Stomach (tissue), 9 donors: Measurements from ENCODE around the gene F10. TPM values are rescaled to one million over a fixed set of nuclear protein-coding genes. Genes with fewer than 3 reads are reported as not detected.

Experiments
- DNase-seq, 2 donors: peaks; one replicate each; pipeline versions ENCODE4 v3.0.0 to v3.0.0-alpha.2; 2013 to 2019
- H3K27ac ChIP-seq, 5 donors: fragments of 200-600 bp in 4 of 5; sonication (generic) in 4 of 5; one replicate each; pipeline ENCODE4 v1.5.1; 2013 to 2019; ENCODE audit warnings: mild to moderate bottlenecking in 1 of 5, moderate library complexity in 1 of 5
- H3K27me3 ChIP-seq, 3 donors: fragments of 200-600 bp; sonication (generic); one replicate each; pipeline ENCODE4 v1.5.1; 2017 to 2019; ENCODE audit warnings: mixed run types in 1 of 3
- H3K36me3 ChIP-seq, 4 donors: fragments of 200-600 bp; sonication (generic); 1 replicate in 3 of 4; 2 replicates in 1 of 4; pipeline ENCODE4 v1.5.1; 2016 to 2019
- H3K4me1 ChIP-seq, 4 donors: fragments of 200-600 bp; sonication (generic); one replicate each; pipeline ENCODE4 v1.5.1; 2016 to 2019
- H3K4me3 ChIP-seq, 4 donors: fragments of 200-600 bp; sonication (generic) in 3 of 4; one replicate each; pipeline ENCODE4 v1.5.1; 2016 to 2019; ENCODE audit warnings: mild to moderate bottlenecking in 1 of 4
- H3K9me3 ChIP-seq, 4 donors: fragments of 200-600 bp; sonication (generic); one replicate each; pipeline ENCODE4 v1.5.1; 2016 to 2019
- CTCF ChIP-seq, 7 experiments: fragments of 450-650 bp in 4 of 7; fragments of 200-600 bp in 3 of 7; sonication (generic) in 3 of 7; IDR thresholded peaks; one replicate each; pipeline ENCODE4 v1.5.1; 2016 to 2019; ENCODE audit warnings: antibody characterized with exemption in 7 of 7, control low read depth in 2 of 7, mild to moderate bottlenecking in 1 of 7
- EP300 ChIP-seq: sonication (generic); formaldehyde crosslinking; IDR thresholded peaks from one replicate; pipeline ENCODE4 v1.6.1; 2017; ENCODE audit warnings: antibody characterized with exemption
- POLR2A ChIP-seq, 4 donors: fragments of 450-650 bp; IDR thresholded peaks; one replicate each; pipeline ENCODE4 v1.6.1; 2016; ENCODE audit warnings: antibody characterized with exemption in 4 of 4, control low read depth in 2 of 4, mild to moderate bottlenecking in 1 of 4, moderate library complexity in 1 of 4
- POLR2AphosphoS5 ChIP-seq, 3 donors: sonication (generic); formaldehyde crosslinking; IDR thresholded peaks; one replicate each; pipeline ENCODE4 v1.6.1; 2016; ENCODE audit warnings: antibody characterized with exemption in 3 of 3
- WGBS, 5 donors: extraction: QIAGEN DNeasy Blood & Tissue Kit in 3 of 5; methylation state at CpG; one replicate each; pipeline versions ENCODE4 v1.1.5 to v1.1.7; 2013 to 2018; 5-methylcytosine and 5-hydroxymethylcytosine counted together
- intact Hi-C: fragments of 100-400 bp; cut with DNase I; formaldehyde crosslinking; loops from one replicate; pipeline ENCODE4 v1.15.1; 2023; ENCODE audit warnings: low total_unique reads
- polyA plus RNA-seq, 3 donors: library from polyadenylated mRNA; stranded (reverse); fragments of 200-250 nt; gene quantifications; one replicate each; pipeline ENCODE4 v1.2.3, GENCODE V29; 2013
- total RNA-seq, 5 donors: library from RNA; depleted of rRNA; stranded (reverse); fragments of >200 nt; gene quantifications; one replicate each; pipeline versions ENCODE4 v1.1.0 to v1.2.3, GENCODE V29; 2014 to 2016
- donor health status: healthy with polysubstance abuse.
- donor health status: Bipolar disorder and iron deficiency.
- donor health status: healthy.

F10 gene
- total and polyA plus RNA-seq, 8 donors: 0.45 to 14.9 (median 3.3) TPM; not detected in 2

GRCh38 chr13:113084943-113085540 is 37.6 kb upstream of the F10 start:
- Histone ChIP-seq H3K27me3 (peaks cover 0 to 10% (median 0%) of the 10 kb centered on the region in 3 donors), H3K36me3 (peaks cover 5 to 75% (median 63%) of the 10 kb centered on the region in 4 donors), H3K27ac (no peak overlapping the region), H3K4me3 (no peak overlapping the region), H3K4me1 (no peaks in the 10 kb centered on the region), H3K9me3 (no peaks in the 10 kb centered on the region)
- intact Hi-C loops: no loop called here
- no peak for DNase-seq
- TF ChIP-seq CTCF (IDR thresholded peaks at IDR 0.05) (no peak), EP300 (no peak)
- WGBS, 5 donors: 87 to 92% (median 90%) methylated on average over 24 of the region's 24 CpGs

GRCh38 chr13:113086031-113086750 is 36.4 kb upstream of the F10 start:
- no peak overlapping the region for H3K27ac ChIP-seq
- H3K9me3 ChIP-seq: no peaks in the 10 kb centered on the region
- no peak for DNase-seq
- intact Hi-C loops: no loop called here
- peaks cover 5 to 82% (median 70%) of the 10 kb centered on the region in 4 donors for H3K36me3 ChIP-seq
- TF ChIP-seq EP300 (no peak), POLR2AphosphoS5 (IDR thresholded peaks at IDR 0.05) (no peak), POLR2A (IDR thresholded peaks at IDR 0.05) (no peak), CTCF (IDR thresholded peaks at IDR 0.05) (no peak)
- 84 to 87% (median 86%) methylated on average over 26 to 32 of the region's 32 CpGs for WGBS, 5 donors
- no peaks in the 10 kb centered on the region for H3K4me1 ChIP-seq
- H3K27me3 ChIP-seq: peaks cover 0 to 10% (median 0%) of the 10 kb centered on the region in 3 donors
- H3K4me3 ChIP-seq: no peak overlapping the region

GRCh38 chr13:113086991-113087922 is 35.3 kb upstream of the F10 start:
- Histone ChIP-seq H3K9me3 (no peaks in the 10 kb centered on the region), H3K36me3 (peaks cover 5 to 82% (median 71%) of the 10 kb centered on the region in 4 donors), H3K27ac (no peak overlapping the region), H3K4me3 (no peak overlapping the region), H3K4me1 (no peaks in the 10 kb centered on the region), H3K27me3 (peaks cover 0 to 10% (median 0%) of the 10 kb centered on the region in 3 donors)
- intact Hi-C loops: no loop called here
- DNase-seq: no peak
- 88 to 95% (median 90%) methylated on average over 34 to 39 of the region's 39 CpGs for WGBS, 5 donors
- TF ChIP-seq POLR2AphosphoS5 (IDR thresholded peaks at IDR 0.05) (no peak), EP300 (no peak), CTCF (IDR thresholded peaks at IDR 0.05) (no peak), POLR2A (IDR thresholded peaks at IDR 0.05) (no peak)
